Measurements from ENCODE around the gene HES5. TPM values are rescaled to one million over a fixed set of nuclear protein-coding genes. Genes with fewer than 3 reads are reported as not detected.

HES5 gene
- total RNA-seq, 4 donors from 2014 or later: 0.34 to 2.8 (median 1.8) TPM; not detected in 1

DNA sequence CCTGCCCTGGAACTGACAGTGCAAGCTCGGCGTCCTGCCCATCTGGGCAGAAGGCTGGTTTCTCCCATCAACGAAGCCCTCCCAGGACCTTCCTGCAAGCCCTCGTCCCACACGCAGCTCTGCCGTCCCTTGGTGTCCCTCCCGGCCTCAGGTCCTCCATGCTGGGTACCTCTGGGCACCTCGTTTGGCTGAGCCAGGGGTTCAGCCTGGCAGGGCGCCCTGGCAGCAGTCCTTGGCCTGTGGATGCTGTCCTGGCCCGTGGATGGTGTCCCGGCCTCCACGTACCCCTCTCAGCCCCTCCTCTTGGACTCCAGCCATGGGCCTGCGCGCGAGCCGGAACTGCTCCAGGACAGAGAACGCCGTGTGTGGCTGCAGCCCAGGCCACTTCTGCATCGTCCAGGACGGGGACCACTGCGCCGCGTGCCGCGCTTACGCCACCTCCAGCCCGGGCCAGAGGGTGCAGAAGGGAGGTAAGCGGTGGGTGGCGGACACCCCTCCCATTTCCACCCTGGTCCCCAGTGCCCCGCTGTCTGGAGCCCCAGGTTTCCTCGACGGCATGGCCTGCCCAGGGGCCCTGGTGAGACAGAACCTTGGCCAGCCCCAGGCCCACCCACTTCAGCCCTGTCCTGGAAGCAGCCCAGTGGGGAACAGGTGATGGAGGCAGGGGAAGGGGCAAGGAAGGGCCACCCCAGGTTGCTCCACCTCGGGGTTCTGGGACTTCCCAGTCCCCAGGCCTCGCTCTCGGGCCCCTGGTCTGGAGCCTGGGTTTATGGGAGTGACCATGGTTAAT lies 29.6 kb upstream of the HES5 start:
- no peaks in the 10 kb centered on the region for H3K27me3 ChIP-seq
- no peak overlapping the region for H3K27ac ChIP-seq
- no peak for TF ChIP-seq POLR2A (IDR thresholded peaks at IDR 0.05)
- TF ChIP-seq, protein P1, sequence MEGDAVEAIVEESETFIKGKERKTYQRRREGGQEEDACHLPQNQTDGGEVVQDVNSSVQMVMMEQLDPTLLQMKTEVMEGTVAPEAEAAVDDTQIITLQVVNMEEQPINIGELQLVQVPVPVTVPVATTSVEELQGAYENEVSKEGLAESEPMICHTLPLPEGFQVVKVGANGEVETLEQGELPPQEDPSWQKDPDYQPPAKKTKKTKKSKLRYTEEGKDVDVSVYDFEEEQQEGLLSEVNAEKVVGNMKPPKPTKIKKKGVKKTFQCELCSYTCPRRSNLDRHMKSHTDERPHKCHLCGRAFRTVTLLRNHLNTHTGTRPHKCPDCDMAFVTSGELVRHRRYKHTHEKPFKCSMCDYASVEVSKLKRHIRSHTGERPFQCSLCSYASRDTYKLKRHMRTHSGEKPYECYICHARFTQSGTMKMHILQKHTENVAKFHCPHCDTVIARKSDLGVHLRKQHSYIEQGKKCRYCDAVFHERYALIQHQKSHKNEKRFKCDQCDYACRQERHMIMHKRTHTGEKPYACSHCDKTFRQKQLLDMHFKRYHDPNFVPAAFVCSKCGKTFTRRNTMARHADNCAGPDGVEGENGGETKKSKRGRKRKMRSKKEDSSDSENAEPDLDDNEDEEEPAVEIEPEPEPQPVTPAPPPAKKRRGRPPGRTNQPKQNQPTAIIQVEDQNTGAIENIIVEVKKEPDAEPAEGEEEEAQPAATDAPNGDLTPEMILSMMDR (IDR thresholded peaks at IDR 0.05): no peak
- no peaks in the 10 kb centered on the region for H3K36me3 ChIP-seq
- intact Hi-C loops (cut with DNase I; ENCODE audit: low total_unique reads): no loop called here
- DNase-seq: no peak
- H3K4me1 ChIP-seq: peaks cover 0 to 7% of the 10 kb centered on the region in 2 donors
- H3K9me3 ChIP-seq: no peaks in the 10 kb centered on the region
- H3K4me3 ChIP-seq: no peak overlapping the region

DNA sequence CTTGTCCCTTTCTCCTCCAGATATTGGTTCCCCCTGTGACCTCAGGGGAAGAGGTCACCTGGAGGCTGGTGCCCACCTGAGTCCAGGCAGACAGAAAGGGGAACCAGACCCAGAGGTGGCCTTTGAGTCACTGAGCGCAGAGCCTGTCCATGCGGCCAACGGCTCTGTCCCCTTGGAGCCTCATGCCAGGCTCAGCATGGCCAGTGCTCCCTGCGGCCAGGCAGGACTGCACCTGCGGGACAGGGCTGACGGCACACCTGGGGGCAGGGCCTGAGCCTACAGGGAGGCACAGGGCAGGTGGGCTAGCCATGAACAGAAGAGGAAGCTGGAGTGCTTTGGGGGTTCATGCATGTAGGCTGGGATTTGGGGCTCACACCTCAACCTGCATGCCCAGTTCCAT lies 28.8 kb upstream of the HES5 start:
- DNase-seq: no peak
- H3K36me3 ChIP-seq: no peaks in the 10 kb centered on the region
- no peaks in the 10 kb centered on the region for H3K27me3 ChIP-seq
- H3K4me1 ChIP-seq: peaks cover 0 to 7% of the 10 kb centered on the region in 2 donors
- H3K27ac ChIP-seq: no peak overlapping the region
- intact Hi-C loops (cut with DNase I; ENCODE audit: low total_unique reads): no loop called here
- H3K4me3 ChIP-seq: no peak overlapping the region
- no peaks in the 10 kb centered on the region for H3K9me3 ChIP-seq
- TF ChIP-seq POLR2A (IDR thresholded peaks at IDR 0.05): no peak
- TF ChIP-seq, protein P1 (IDR thresholded peaks at IDR 0.05): no peak

DNA sequence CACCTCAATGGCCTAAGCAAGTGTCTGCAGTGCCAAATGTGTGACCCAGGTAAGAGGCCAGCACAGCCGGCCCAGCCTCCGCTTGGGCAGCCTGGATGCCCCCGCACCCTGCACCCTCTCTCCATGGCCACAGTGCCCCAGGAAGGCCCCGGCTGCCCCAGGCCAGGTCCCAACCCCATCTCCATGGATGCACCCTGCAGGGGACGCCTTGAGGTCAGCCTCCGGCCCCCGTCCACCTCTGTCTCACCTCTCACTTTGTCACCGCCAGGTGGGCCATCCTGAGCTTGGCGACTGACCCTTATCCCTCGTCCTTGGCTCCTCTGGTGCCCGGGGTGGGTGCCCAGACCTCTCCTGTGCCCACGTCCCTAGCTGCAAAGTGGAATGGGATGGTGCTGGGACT lies 28.4 kb upstream of the HES5 start:
- DNase-seq: no peak
- Histone ChIP-seq H3K4me3 (no peak overlapping the region), H3K4me1 (peaks cover 0 to 7% of the 10 kb centered on the region in 2 donors), H3K27me3 (no peaks in the 10 kb centered on the region), H3K27ac (no peak overlapping the region), H3K9me3 (no peaks in the 10 kb centered on the region), H3K36me3 (no peaks in the 10 kb centered on the region)
- no peak for TF ChIP-seq POLR2A (IDR thresholded peaks at IDR 0.05)
- TF ChIP-seq, protein P1 (IDR thresholded peaks at IDR 0.05): no peak
- intact Hi-C loops (cut with DNase I; ENCODE audit: low total_unique reads): no loop called here

DNA sequence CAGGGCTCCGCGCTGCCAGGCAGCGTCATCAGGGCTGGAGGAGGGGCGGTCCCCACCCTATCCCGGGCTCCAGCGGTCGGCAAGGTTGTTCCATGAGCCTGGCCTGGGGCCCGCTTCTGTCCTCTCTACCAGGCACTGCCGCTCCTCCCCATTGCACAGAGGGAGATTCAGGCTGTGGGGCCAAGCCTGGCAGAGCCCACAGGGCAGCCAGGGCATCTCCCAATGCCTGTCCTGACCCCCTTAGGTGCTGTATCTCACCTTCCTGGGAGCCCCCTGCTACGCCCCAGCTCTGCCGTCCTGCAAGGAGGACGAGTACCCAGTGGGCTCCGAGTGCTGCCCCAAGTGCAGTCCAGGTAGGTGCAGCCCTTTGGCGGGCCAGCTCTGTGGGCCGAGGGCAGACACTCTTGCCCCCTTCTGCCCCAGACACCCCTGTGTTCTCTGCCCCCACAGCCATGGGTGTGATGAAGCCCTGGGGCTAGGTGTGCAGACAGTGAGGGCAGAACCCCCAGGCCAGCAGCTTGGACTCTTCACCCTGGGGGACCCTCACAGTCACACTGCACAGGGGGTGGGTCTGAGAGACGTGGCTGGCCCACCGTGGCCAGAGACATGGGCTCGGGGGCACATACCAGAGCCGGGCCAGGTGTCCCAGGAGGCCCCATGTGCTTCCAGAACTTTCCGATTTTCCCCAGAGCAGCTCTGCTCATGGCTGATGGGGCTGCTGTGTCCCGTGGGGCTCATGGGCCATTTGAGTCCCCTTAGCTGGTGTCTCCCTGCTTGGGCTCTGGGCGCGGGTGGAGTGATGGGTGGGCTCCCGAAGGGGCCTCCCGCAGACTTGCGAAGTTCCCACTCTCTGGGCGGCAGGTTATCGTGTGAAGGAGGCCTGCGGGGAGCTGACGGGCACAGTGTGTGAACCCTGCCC lies 27.7 kb upstream of the HES5 start:
- TF ChIP-seq, protein P1 (IDR thresholded peaks at IDR 0.05): no peak
- TF ChIP-seq POLR2A (IDR thresholded peaks at IDR 0.05): no peak
- Histone ChIP-seq H3K4me3 (peak overlapping the region; percentile 58 to 82), H3K9me3 (no peaks in the 10 kb centered on the region), H3K36me3 (no peaks in the 10 kb centered on the region), H3K4me1 (peaks cover 0 to 7% of the 10 kb centered on the region in 2 donors), H3K27ac (peak overlapping the region; percentile 88 to 90), H3K27me3 (no peaks in the 10 kb centered on the region)
- no peak for DNase-seq
- intact Hi-C loops (cut with DNase I; ENCODE audit: low total_unique reads): no loop called here

Measured in uterus (tissue), 4 donors.